GOT3 (cell line): Measurements from ENCODE around the gene AHCYL1.

Experiments used
- DNase-seq: peaks from one replicate; lab custom pipeline; 2025; ENCODE audit warnings: mixed read lengths; lab: John Stamatoyannopoulos, UW

AHCYL1 gene

GRCh38 chr1:110062612-110063011, 78.0 kb downstream of the AHCYL1 start:
- DNase-seq: no peak

GRCh38 chr1:110063781-110064180, 79.2 kb downstream of the AHCYL1 start:
- no peak for DNase-seq

- no peak for DNase-seq
These were observed 80.2 kb downstream of the AHCYL1 start for GRCh38 chr1:110064576-110065337.

- DNase-seq: no peak
These were observed 81.3 kb downstream of the AHCYL1 start for GRCh38 chr1:110065841-110066240.

DNA sequence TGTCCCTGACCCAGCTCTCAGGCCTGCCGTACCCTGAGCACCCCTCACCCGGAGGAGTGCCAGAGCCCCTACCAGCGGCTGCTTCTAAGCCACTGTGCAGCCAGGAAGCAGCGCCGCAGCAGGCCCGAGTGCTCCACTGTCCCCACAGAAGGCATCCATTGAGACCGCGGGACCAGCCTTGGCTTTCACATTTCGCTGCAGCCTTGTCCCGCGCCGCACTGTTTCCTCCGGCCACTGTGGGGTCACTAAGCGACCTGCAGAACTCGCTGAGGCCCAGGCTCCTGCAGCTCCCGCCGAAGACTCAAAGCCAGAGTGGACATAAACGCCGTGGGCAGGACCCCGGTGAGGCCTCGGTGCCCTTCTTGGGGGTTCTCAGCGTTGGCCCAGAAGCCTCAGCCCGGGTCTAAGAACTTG, 82.9 kb downstream of the AHCYL1 start:
- DNase-seq: no peak

DNA sequence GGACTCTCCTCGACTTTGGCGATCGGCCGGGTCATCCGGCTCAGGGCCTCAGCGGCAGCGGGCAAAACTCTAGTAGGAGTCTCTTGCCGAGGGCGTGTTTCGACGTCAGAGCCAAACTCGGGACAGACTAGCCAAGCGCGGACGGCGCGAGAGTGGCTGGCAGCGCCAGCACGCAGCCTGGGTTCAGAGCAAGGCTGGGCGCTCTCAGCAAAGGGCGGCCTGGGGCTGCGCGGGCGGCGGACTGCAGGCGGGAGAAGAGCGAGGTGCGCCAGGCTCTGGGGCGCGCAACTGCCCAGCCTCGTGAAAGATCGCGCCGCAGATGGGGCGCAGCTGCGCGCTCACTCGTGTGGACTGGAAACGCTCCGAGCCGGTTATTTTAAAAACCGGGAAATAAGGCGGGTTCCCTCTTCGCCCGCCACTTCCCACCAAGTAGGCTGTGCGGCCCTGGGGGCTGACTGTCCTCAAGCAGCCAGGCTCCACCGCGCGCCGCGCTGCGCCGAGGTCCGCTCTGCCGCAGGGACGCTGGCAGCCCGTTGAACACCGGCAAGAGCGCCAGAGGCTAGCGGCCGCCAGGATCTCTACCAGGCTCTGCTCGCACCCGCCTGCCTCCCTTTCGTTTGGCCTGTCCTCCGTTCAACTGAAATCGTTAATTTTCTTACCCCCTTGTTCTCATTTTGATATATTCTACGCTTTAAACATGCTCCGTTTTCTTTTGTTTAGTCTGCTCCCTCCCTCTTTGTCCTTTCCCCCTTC, 83.5 kb downstream of the AHCYL1 start:
- DNase-seq: no peak

GRCh38 chr1:110068646-110069403, 84.3 kb downstream of the AHCYL1 start:
- DNase-seq: no peak

- DNase-seq: no peak
These were observed 85.1 kb downstream of the AHCYL1 start for GRCh38 chr1:110069404-110070281.

GRCh38 chr1:110070282-110070669, 85.7 kb downstream of the AHCYL1 start:
- no peak for DNase-seq

DNA sequence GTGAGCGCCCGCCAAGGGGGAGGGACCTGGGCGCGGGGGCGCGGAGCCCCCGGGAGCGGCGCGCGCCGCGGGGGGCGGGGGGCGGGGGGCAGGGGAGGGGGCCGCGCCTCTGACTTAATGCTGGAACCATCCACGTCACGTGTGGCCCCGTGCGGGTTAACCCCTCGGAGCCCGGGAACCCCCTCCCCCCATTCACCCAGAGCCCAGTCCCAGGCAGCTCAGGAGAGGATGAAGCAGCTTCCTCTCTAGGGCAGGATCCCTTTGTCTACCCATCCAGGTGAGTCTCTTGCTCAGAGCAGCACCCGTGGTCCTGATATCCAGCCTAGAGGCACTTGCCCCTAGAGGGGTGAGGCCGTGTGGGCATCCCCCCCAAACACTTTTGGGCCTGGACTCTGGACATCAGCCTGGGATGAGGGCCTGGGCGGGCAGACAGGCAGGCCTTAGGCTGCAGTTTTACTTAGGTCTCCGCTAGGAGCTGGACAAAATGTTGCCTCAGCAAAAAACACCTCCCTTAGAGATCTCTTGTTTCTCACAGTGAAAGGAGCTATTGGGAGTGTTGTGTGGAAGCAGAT, 86.2 kb downstream of the AHCYL1 start, which contains the start of gene ALX3:
ALX3 (minus strand) TSS at position 2 of the 572 bp plus-strand sequence. CDS start 60 bp downstream, outside the sequence.
- no peak for DNase-seq
